ENCODE measurements around the gene BMPR1A. TPM values are rescaled to one million over a fixed set of nuclear protein-coding genes. Genes with fewer than 3 reads are reported as not detected.

Gene BMPR1A
- total and polyA plus RNA-seq, 2 experiments from 2014 or later: 16.5 to 41.7 TPM

DNA sequence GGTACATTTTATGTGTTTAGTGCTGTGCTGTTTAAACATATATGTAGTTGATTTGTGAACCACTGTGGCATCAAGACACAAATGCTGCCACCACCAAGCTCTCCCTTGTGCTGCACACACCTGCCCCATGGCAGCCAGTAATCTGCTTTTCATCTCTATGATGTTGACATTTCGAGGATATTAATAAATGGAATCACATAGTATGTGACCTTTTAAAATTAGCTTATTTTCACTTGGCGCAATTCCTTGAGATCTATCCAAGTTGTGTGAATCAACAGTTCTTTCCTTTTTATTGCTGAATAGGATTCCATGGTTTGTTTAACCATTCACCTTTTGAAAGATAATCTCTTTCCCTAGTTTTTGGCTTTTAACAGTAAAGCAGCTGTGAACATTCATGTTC is 73.1 kb downstream of the BMPR1A start:
- H3K79me2 ChIP-seq (ENCODE audit: insufficient read depth): peaks cover 100% of the 10 kb centered on the region

DNA sequence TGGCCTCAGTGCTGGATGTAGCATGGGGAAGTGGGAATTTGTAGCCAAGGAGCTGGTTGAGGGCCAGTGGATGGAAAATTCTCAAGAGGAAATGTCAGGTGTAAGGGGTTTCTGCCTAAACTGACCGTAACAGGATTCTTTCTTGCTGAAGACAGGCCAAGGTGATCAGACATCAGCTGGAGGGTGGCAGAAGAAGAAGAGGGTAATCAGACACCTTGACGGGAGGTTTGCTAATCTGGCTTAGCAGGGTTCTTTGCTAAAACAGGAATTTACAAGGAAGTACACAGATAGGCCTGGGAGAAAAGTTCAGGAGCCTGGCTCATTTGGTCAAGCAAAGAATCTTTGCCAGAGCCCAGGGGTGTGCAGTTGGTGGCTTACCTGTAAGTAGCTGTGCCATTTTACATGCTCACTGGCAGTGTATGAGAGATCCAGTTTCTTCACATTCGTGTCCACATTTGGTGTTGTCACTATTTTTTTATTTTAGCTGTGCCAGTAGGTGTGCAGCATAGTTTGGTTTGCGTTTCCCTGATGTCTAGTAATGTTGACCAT is 73.7 kb downstream of the BMPR1A start:
- 98 to 100% methylated on average over 4 of the region's 4 CpGs for WGBS, 2 experiments (ENCODE audit: low coverage in 1 of 2, low lambda C conversion rate in 2 of 2, missing lambda C conversion rate in 2 of 2)
- H3F3A ChIP-seq (ENCODE audit: insufficient read depth): no peaks in the 10 kb centered on the region
- H3K4me3 ChIP-seq: no peak overlapping the region
- no peak for DNase-seq
- H3K36me3 ChIP-seq (ENCODE audit: low read depth): no peaks in the 10 kb centered on the region
- no peak overlapping the region for H3K9ac ChIP-seq
- no peak overlapping the region for H3K4me2 ChIP-seq (ENCODE audit: unreplicated experiment)
- H3K9me2 ChIP-seq (ENCODE audit: insufficient read depth): no peaks in the 10 kb centered on the region
- in situ Hi-C loops (cut with MboI): no loop called here
- no peaks in the 10 kb centered on the region for H3K9me3 ChIP-seq (ENCODE audit: low read depth)
- H3K4me1 ChIP-seq (ENCODE audit: insufficient read depth): peaks cover 6% of the 10 kb centered on the region; the same call in 1 of the 2 replicates
- no peak overlapping the region for H3K27ac ChIP-seq
- no peaks in the 10 kb centered on the region for H3K27me3 ChIP-seq (replicated peaks; ENCODE audit: insufficient read depth)
- peaks cover 100% of the 10 kb centered on the region for H3K79me2 ChIP-seq (ENCODE audit: insufficient read depth)
- no peak for TF ChIP-seq EZH2 (IDR thresholded peaks at IDR 0.05; ENCODE audit: insufficient read depth, poor library complexity, severe bottlenecking)
- TF ChIP-seq EZH2phosphoT487 (IDR thresholded peaks at IDR 0.05; ENCODE audit: insufficient read depth, low read depth): no peak
- H4K20me1 ChIP-seq (ENCODE audit: insufficient read depth): peaks cover 19% of the 10 kb centered on the region
- no peak overlapping the region for H2AFZ ChIP-seq

More for the DNA sequence above, 73.1 kb downstream of the BMPR1A start:
- H4K20me1 ChIP-seq (ENCODE audit: insufficient read depth): peaks cover 15% of the 10 kb centered on the region
- H3K27ac ChIP-seq: no peak overlapping the region
- H3K36me3 ChIP-seq (ENCODE audit: low read depth): no peaks in the 10 kb centered on the region
- no peak overlapping the region for H3K4me3 ChIP-seq
- H3K9me2 ChIP-seq (ENCODE audit: insufficient read depth): no peaks in the 10 kb centered on the region
- H3K9me3 ChIP-seq (ENCODE audit: low read depth): no peaks in the 10 kb centered on the region
- H3F3A ChIP-seq (ENCODE audit: insufficient read depth): no peaks in the 10 kb centered on the region
- peaks cover 6% of the 10 kb centered on the region; the same call in 1 of the 2 replicates for H3K4me1 ChIP-seq (ENCODE audit: insufficient read depth)
- DNase-seq: peak; percentile 19
- in situ Hi-C loops (cut with MboI): no loop called here
- H3K27me3 ChIP-seq (replicated peaks; ENCODE audit: insufficient read depth): no peaks in the 10 kb centered on the region
- no peak overlapping the region for H3K4me2 ChIP-seq (ENCODE audit: unreplicated experiment)
- TF ChIP-seq EZH2 (IDR thresholded peaks at IDR 0.05; ENCODE audit: insufficient read depth, poor library complexity, severe bottlenecking) (no peak), EZH2phosphoT487 (IDR thresholded peaks at IDR 0.05; ENCODE audit: insufficient read depth, low read depth) (no peak)
- no peak overlapping the region for H3K9ac ChIP-seq
- H2AFZ ChIP-seq: no peak overlapping the region
- 72 to 74% methylated on average over 2 of the region's 2 CpGs for WGBS, 2 experiments (ENCODE audit: low coverage in 1 of 2, low lambda C conversion rate in 2 of 2, missing lambda C conversion rate in 2 of 2)

DNA sequence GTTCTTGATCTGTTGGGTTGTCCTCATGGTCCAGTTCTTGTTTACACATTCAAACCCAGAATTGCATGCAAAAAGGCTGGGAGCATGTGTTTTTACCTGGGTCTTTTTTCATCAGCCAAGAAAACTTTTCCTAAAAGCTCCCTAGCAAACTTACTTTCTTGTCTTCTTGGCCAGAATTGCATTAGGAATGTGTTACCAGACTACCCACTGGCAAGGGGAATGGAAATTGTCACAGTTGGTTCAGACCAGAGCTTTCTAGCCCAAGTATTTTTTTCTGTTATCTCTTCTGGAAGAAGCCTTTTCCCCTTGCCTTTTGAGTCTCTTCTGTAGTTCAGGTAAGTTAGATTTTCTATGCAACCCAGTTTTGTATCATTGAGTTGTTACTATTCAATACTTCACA is 77.5 kb downstream of the BMPR1A start:
- Histone ChIP-seq H2AFZ (no peak overlapping the region), H3F3A (ENCODE audit: insufficient read depth) (no peaks in the 10 kb centered on the region), H3K36me3 (ENCODE audit: low read depth) (no peaks in the 10 kb centered on the region), H3K9ac (no peak overlapping the region), H4K20me1 (ENCODE audit: insufficient read depth) (peaks cover 19% of the 10 kb centered on the region), H3K4me1 (ENCODE audit: insufficient read depth) (peaks cover 6% of the 10 kb centered on the region; the same call in 1 of the 2 replicates), H3K27ac (no peak overlapping the region), H3K79me2 (ENCODE audit: insufficient read depth) (peaks cover 100% of the 10 kb centered on the region), H3K9me3 (ENCODE audit: low read depth) (no peaks in the 10 kb centered on the region), H3K4me2 (ENCODE audit: unreplicated experiment) (no peak overlapping the region), H3K27me3 (replicated peaks; ENCODE audit: insufficient read depth) (no peaks in the 10 kb centered on the region), H3K9me2 (ENCODE audit: insufficient read depth) (no peaks in the 10 kb centered on the region), H3K4me3 (no peak overlapping the region)
- in situ Hi-C loops (cut with MboI): no loop called here
- TF ChIP-seq EZH2 (IDR thresholded peaks at IDR 0.05; ENCODE audit: insufficient read depth, poor library complexity, severe bottlenecking): no peak
- no peak for TF ChIP-seq EZH2phosphoT487 (IDR thresholded peaks at IDR 0.05; ENCODE audit: insufficient read depth, low read depth)
- DNase-seq: no peak

DNA sequence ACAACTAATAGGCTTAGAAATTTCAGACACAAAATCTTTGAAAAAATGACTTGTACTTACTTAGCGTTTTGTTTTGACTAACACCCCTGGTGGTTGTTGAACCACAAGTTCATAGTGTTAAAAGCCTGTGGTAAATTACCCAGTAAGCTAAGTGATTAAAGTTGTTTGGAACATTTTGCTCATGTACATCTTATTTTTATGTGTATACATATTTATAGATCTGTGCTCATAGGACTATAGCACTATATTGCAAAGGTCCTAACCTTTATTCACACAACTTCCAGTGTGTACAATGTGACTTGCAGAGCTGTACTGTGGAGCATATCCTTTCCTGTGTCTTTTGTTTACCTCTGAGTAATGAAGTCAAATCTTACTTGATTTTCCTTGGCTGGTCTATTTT is 79.6 kb downstream of the BMPR1A start:
- 53 to 57% methylated on average over 1 of the region's 1 CpG for WGBS, 2 experiments (ENCODE audit: low coverage in 1 of 2, low lambda C conversion rate in 2 of 2, missing lambda C conversion rate in 2 of 2)
- no peak for DNase-seq
- Histone ChIP-seq H3K79me2 (ENCODE audit: insufficient read depth) (peaks cover 94% of the 10 kb centered on the region), H3K9me3 (ENCODE audit: low read depth) (no peaks in the 10 kb centered on the region), H3K4me3 (no peak overlapping the region), H3K9ac (no peak overlapping the region), H3F3A (ENCODE audit: insufficient read depth) (no peaks in the 10 kb centered on the region), H3K4me2 (ENCODE audit: unreplicated experiment) (no peak overlapping the region), H3K9me2 (ENCODE audit: insufficient read depth) (no peaks in the 10 kb centered on the region), H3K36me3 (ENCODE audit: low read depth) (peaks cover 6% of the 10 kb centered on the region; the same call in 1 of the 2 replicates), H3K27me3 (replicated peaks; ENCODE audit: insufficient read depth) (no peaks in the 10 kb centered on the region), H3K4me1 (ENCODE audit: insufficient read depth) (no peaks in the 10 kb centered on the region), H2AFZ (no peak overlapping the region), H4K20me1 (ENCODE audit: insufficient read depth) (peaks cover 10% of the 10 kb centered on the region; the same call in 1 of the 2 replicates), H3K27ac (no peak overlapping the region)
- in situ Hi-C loops (cut with MboI): no loop called here
- TF ChIP-seq EZH2phosphoT487 (IDR thresholded peaks at IDR 0.05; ENCODE audit: insufficient read depth, low read depth) (no peak), EZH2 (IDR thresholded peaks at IDR 0.05; ENCODE audit: insufficient read depth, poor library complexity, severe bottlenecking) (no peak)

Measured in GM23248 (cell line).